ENCODE data around the gene CTNNAL1.

CTNNAL1 gene

GRCh38 chr9:108913391-108913790 lies 99.9 kb downstream of the CTNNAL1 start:
- TF ChIP-seq TAF1 (IDR thresholded peaks at IDR 0.05; ENCODE audit: low read depth) = no peak

- TF ChIP-seq CEBPB (IDR thresholded peaks at IDR 0.05) (no peak), EP300 (IDR thresholded peaks at IDR 0.05; ENCODE audit: borderline replicate concordance) (no peak), TEAD4 (IDR thresholded peaks at IDR 0.05) (no peak), ZBTB7A (IDR thresholded peaks at IDR 0.05; ENCODE audit: low read depth) (no peak), YY1 (IDR thresholded peaks at IDR 0.05; ENCODE audit: low read depth) (no peak), REST (IDR thresholded peaks at IDR 0.05; ENCODE audit: low read depth) (no peak), USF1 (IDR thresholded peaks at IDR 0.05) (no peak), MAX (IDR thresholded peaks at IDR 0.05) (no peak), RAD21 (IDR thresholded peaks at IDR 0.05; ENCODE audit: low read depth) (no peak), CREB1 (IDR thresholded peaks at IDR 0.05; ENCODE audit: low read depth) (no peak), EGR1 (IDR thresholded peaks at IDR 0.05) (no peak), NFIC (IDR thresholded peaks at IDR 0.05) (no peak), FOXM1 (IDR thresholded peaks at IDR 0.05; ENCODE audit: borderline replicate concordance, low read depth) (no peak), TCF12 (IDR thresholded peaks at IDR 0.05; ENCODE audit: low read depth) (no peak)
Observed at GRCh38 chr9:108911820-108912219, 101.5 kb downstream of the CTNNAL1 start.

GRCh38 chr9:108910914-108911313 lies 102.4 kb downstream of the CTNNAL1 start:
- no peak for TF ChIP-seq YY1 (IDR thresholded peaks at IDR 0.05; ENCODE audit: low read depth)
- no peak for TF ChIP-seq NFIC (IDR thresholded peaks at IDR 0.05)
- no peak for TF ChIP-seq EGR1 (IDR thresholded peaks at IDR 0.05)
- TF ChIP-seq ZBTB7A (IDR thresholded peaks at IDR 0.05; ENCODE audit: low read depth) = no peak
- no peak for TF ChIP-seq TCF12 (IDR thresholded peaks at IDR 0.05; ENCODE audit: low read depth)
- TF ChIP-seq FOXM1 (IDR thresholded peaks at IDR 0.05; ENCODE audit: borderline replicate concordance, low read depth) = no peak
- TF ChIP-seq CEBPB (IDR thresholded peaks at IDR 0.05) = no peak
- no peak for TF ChIP-seq TEAD4 (IDR thresholded peaks at IDR 0.05)
- TF ChIP-seq REST (IDR thresholded peaks at IDR 0.05; ENCODE audit: low read depth) = no peak
- TF ChIP-seq MAX (IDR thresholded peaks at IDR 0.05) = no peak
- TF ChIP-seq CREB1 (IDR thresholded peaks at IDR 0.05; ENCODE audit: low read depth) = no peak
- no peak for TF ChIP-seq TAF1 (IDR thresholded peaks at IDR 0.05; ENCODE audit: low read depth)
- TF ChIP-seq EP300 (IDR thresholded peaks at IDR 0.05; ENCODE audit: borderline replicate concordance) = no peak
- no peak for TF ChIP-seq RAD21 (IDR thresholded peaks at IDR 0.05; ENCODE audit: low read depth)
- TF ChIP-seq USF1 (IDR thresholded peaks at IDR 0.05) = no peak

- TF ChIP-seq REST (IDR thresholded peaks at IDR 0.05; ENCODE audit: low read depth) (no peak), YY1 (IDR thresholded peaks at IDR 0.05; ENCODE audit: low read depth) (no peak), NFIC (IDR thresholded peaks at IDR 0.05) (no peak), TCF12 (IDR thresholded peaks at IDR 0.05; ENCODE audit: low read depth) (no peak), MAX (IDR thresholded peaks at IDR 0.05) (no peak), CEBPB (IDR thresholded peaks at IDR 0.05) (no peak), TEAD4 (IDR thresholded peaks at IDR 0.05) (no peak), USF1 (IDR thresholded peaks at IDR 0.05) (no peak), ZBTB7A (IDR thresholded peaks at IDR 0.05; ENCODE audit: low read depth) (no peak), CREB1 (IDR thresholded peaks at IDR 0.05; ENCODE audit: low read depth) (no peak), RAD21 (IDR thresholded peaks at IDR 0.05; ENCODE audit: low read depth) (no peak), TAF1 (IDR thresholded peaks at IDR 0.05; ENCODE audit: low read depth) (no peak), EP300 (IDR thresholded peaks at IDR 0.05; ENCODE audit: borderline replicate concordance) (no peak), EGR1 (IDR thresholded peaks at IDR 0.05) (no peak), FOXM1 (IDR thresholded peaks at IDR 0.05; ENCODE audit: borderline replicate concordance, low read depth) (no peak)
Observed at GRCh38 chr9:108910402-108910801, 102.9 kb downstream of the CTNNAL1 start.

All from Ishikawa (cell line).